Colonic mucosa (tissue), 4 donors: ENCODE data around the gene CORO1C. TPM values are rescaled to one million over a fixed set of nuclear protein-coding genes. Genes with fewer than 3 reads are reported as not detected.

ENCODE experiments used
- DNase-seq: peaks from one replicate; pipeline ENCODE4 v3.0.0-alpha.2; 2020
- H3K27ac ChIP-seq: fragments of 200-600 bp; one replicate; pipeline ENCODE4 v1.8.0; 2021
- H3K27me3 ChIP-seq: fragments of 200-600 bp; one replicate; pipeline ENCODE4 v1.8.0; 2021
- H3K36me3 ChIP-seq: fragments of 200-600 bp; one replicate; pipeline ENCODE4 v1.8.0; 2021
- H3K4me1 ChIP-seq: fragments of 200-600 bp; one replicate; pipeline ENCODE4 v1.8.0; 2021; ENCODE audit warnings: mild to moderate bottlenecking
- H3K4me3 ChIP-seq: fragments of 200-600 bp; one replicate; pipeline ENCODE4 v1.8.0; 2021
- H3K9ac ChIP-seq, 2 donors: one replicate each; pipeline ENCODE4 v1.7.0; 2013; ENCODE audit warnings: control low read depth in 2 of 2, low read depth in 2 of 2, low read length in 2 of 2
- H3K9me3 ChIP-seq: fragments of 200-600 bp; one replicate; pipeline ENCODE4 v1.8.0; 2021
- intact Hi-C: fragments of 100-400 bp; cut with DNase I; formaldehyde crosslinking; loops from one replicate; pipeline ENCODE4 v1.14.1; 2022
- total RNA-seq, 2 donors: library from RNA; stranded (reverse); fragmentation: NEBNext Ultra II Directional in 1 of 2; extraction: Animal tissue kit (Norgen Biotek cat#: 25700) in 1 of 2; gene quantifications; one replicate each; pipeline ENCODE4 v1.2.1, GENCODE V29; 2021
- TF ChIP-seq, protein P1 (sequence below): fragments of 200-600 bp; IDR thresholded peaks from one replicate; pipeline ENCODE4 v1.8.0; 2022; ENCODE audit warnings: antibody characterized with exemption, mild to moderate bottlenecking
- donor health status: healthy.
- donor health status: DM: no; HTN: no; CAD: no.
- donor health status: DM: no; HTN: no; CAD: no.

The CORO1C gene
- total RNA-seq, 2 donors from 2014 or later, result 112 to 166 TPM

DNA sequence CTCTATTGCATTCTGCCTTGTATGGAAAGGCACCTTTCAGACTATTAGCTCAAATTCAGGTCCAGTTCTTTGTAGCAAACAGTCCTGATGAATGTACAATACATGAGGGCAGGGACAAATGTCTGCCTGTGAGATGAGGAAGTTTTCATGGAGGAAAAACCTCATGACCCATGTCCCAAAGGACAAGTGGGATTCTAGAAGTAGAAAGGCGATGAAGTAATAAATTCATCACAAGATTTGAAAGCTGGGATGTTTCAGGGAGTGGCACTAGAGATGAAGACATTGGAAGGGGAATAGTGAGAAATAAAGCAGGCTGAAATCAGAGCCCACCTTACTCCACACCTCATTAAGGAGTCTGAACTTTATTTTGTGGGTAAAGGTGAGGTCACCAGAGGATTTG is 4.2 kb downstream of the CORO1C start:
- H3K4me1 ChIP-seq, result peaks cover 20% of the 10 kb centered on the region
- TF ChIP-seq, protein P1, sequence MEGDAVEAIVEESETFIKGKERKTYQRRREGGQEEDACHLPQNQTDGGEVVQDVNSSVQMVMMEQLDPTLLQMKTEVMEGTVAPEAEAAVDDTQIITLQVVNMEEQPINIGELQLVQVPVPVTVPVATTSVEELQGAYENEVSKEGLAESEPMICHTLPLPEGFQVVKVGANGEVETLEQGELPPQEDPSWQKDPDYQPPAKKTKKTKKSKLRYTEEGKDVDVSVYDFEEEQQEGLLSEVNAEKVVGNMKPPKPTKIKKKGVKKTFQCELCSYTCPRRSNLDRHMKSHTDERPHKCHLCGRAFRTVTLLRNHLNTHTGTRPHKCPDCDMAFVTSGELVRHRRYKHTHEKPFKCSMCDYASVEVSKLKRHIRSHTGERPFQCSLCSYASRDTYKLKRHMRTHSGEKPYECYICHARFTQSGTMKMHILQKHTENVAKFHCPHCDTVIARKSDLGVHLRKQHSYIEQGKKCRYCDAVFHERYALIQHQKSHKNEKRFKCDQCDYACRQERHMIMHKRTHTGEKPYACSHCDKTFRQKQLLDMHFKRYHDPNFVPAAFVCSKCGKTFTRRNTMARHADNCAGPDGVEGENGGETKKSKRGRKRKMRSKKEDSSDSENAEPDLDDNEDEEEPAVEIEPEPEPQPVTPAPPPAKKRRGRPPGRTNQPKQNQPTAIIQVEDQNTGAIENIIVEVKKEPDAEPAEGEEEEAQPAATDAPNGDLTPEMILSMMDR, result no peak
- no peaks in the 10 kb centered on the region for H3K27me3 ChIP-seq
- intact Hi-C loops, result loop anchor here (10.0 kb wide), 1 partner anchor 52 kb away; no protein-coding TSS in a partner anchor
- H3K9me3 ChIP-seq, result no peaks in the 10 kb centered on the region
- no peak overlapping the region for H3K27ac ChIP-seq
- no peak overlapping the region for H3K9ac ChIP-seq
- no peaks in the 10 kb centered on the region for H3K36me3 ChIP-seq
- no peak for DNase-seq
- H3K4me3 ChIP-seq, result no peak overlapping the region

DNA sequence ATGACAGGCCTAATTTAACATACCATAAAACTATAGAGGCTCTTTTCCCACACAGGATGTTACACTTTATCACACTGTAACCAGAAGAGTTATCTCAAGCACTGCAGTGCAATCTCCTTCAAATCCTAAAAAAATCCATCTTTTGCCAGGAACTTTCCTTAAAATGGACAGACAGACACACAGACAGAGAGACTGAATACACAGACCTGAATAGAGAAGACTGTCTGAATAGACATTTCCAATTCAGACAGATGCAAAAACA is 6.5 kb downstream of the CORO1C start:
- H3K27me3 ChIP-seq, result no peaks in the 10 kb centered on the region
- peak overlapping the region; percentile 18 for H3K27ac ChIP-seq
- no peak for DNase-seq
- no peak overlapping the region for H3K4me3 ChIP-seq
- no peaks in the 10 kb centered on the region for H3K36me3 ChIP-seq
- H3K4me1 ChIP-seq, result peaks cover 18% of the 10 kb centered on the region
- intact Hi-C loops, result loop anchor here (10.0 kb wide), 1 partner anchor 50 kb away; no protein-coding TSS in a partner anchor
- TF ChIP-seq, protein P1, result no peak
- H3K9ac ChIP-seq, result no peak overlapping the region
- H3K9me3 ChIP-seq, result no peaks in the 10 kb centered on the region

DNA sequence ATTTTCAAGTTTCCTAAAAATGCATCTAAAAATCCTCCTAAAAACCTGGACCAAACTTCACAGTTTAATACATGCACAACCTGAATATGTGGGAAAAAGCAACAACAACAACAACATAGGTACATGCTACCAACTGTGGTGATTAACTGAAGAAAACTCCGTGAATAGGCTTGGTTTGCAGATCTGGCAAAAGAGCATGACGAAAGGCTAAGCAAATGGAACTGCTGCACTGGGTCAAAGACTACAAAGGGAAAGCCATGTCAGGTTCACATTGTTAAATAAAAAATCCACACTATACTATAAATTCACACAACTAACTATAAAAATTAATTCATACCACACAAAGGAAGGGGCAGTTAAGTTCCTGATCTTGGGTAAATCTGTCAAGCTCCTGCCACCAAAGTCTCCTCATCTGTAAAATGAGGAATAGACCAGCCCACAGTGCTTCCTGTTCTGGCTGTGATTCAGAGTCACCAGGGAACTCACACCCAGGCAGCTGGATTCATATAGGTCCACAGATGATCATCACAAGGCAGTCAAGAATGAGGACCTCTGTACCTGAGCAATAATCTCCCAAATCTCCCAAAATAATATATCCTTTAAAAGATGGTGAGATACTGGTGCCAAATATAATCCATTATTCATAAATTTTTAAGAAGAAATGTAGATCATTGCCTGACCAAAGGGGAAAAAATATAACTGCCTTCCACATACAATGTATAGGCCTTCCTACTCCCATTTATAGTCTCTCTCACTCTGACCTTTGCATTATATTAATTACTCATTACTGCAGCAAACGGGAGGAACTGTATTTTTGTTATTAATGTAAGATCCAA is 7.0 kb downstream of the CORO1C start:
- H3K4me1 ChIP-seq, result peaks cover 12% of the 10 kb centered on the region
- intact Hi-C loops, result loop anchor here (10.0 kb wide), 1 partner anchor 49 kb away; no protein-coding TSS in a partner anchor
- H3K9ac ChIP-seq, result no peak overlapping the region
- no peak overlapping the region for H3K4me3 ChIP-seq
- DNase-seq, result no peak
- H3K27ac ChIP-seq, result peak overlapping the region; percentile 35
- TF ChIP-seq, protein P1, result no peak
- no peaks in the 10 kb centered on the region for H3K36me3 ChIP-seq
- no peaks in the 10 kb centered on the region for H3K9me3 ChIP-seq
- H3K27me3 ChIP-seq, result no peaks in the 10 kb centered on the region

DNA sequence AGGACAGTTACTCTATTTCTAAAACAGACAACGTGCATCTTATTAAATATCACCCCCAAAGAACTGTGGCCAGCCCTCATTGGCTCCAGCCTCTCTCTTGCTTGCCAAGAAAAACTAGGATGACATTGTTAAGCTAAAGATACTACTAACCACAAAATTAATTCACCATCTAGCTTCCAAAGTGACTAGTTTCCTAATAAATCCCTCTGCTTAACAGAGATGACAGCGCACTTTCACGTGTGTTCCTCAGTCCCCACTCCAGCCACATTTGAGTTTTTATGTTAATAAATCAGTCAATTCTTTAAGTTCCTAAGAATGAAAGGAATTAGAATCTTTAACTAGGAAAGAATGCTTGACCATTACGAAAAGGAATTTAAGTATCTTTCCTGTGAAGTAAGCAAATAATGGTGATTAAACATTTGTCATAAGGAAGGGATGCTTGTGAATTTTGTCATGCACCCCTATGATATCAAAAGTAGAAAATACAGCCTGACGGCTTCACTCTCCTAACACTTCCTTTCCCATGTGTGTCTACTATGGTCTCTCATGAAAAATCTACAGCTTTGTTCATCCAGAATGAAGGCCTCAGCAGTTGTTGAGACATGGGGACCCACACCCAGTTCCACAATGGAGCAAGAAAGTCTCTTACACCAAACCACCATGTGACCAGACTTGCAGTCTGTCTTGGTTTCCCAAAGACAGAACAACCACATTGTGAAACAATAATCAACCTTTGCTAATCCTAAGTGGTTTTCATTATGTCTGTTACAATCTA is 8.1 kb downstream of the CORO1C start:
- no peak for DNase-seq

DNA sequence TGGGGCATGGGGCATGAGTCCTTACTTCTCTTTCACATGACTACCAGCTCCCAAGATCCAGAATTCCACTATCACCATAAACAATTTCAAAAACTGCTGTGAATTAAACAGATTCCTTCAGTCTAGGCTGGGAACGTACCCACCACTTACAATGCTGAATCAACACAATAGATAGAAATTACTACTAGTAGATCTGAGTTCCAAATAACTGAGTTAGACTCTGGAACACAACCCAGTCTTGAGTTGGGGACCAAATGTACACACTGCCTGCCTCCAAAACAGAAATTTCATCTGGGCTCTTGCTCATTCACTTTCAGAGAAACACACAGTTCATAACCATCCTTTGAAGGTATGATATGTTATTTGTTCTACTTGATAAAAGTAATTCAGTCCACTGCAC is 8.9 kb downstream of the CORO1C start:
- no peaks in the 10 kb centered on the region for H3K9me3 ChIP-seq
- peaks cover 4% of the 10 kb centered on the region for H3K4me1 ChIP-seq
- no peaks in the 10 kb centered on the region for H3K27me3 ChIP-seq
- intact Hi-C loops, result loop anchor here (10.0 kb wide), 1 partner anchor 48 kb away; no protein-coding TSS in a partner anchor
- H3K4me3 ChIP-seq, result no peak overlapping the region
- H3K27ac ChIP-seq, result peak overlapping the region; percentile 22
- TF ChIP-seq, protein P1, result no peak
- H3K9ac ChIP-seq, result no peak overlapping the region
- no peak for DNase-seq
- H3K36me3 ChIP-seq, result no peaks in the 10 kb centered on the region

More for the DNA sequence above, 8.1 kb downstream of the CORO1C start:
- no peak overlapping the region for H3K9ac ChIP-seq
- peak overlapping the region; percentile 22 for H3K27ac ChIP-seq
- no peak overlapping the region for H3K4me3 ChIP-seq
- TF ChIP-seq, protein P1, result no peak
- intact Hi-C loops, result loop anchor here (10.0 kb wide), 1 partner anchor 48 kb away; no protein-coding TSS in a partner anchor
- H3K36me3 ChIP-seq, result no peaks in the 10 kb centered on the region
- H3K9me3 ChIP-seq, result no peaks in the 10 kb centered on the region
- peaks cover 6% of the 10 kb centered on the region for H3K4me1 ChIP-seq
- H3K27me3 ChIP-seq, result no peaks in the 10 kb centered on the region
